CMK (cell line): ENCODE data around the gene AFF3.

ENCODE experiments used
- DNase-seq: peaks from one replicate; pipeline ENCODE4 v3.0.0-alpha.2; 2010; ENCODE audit warnings: low read depth

The AFF3 gene

DNA sequence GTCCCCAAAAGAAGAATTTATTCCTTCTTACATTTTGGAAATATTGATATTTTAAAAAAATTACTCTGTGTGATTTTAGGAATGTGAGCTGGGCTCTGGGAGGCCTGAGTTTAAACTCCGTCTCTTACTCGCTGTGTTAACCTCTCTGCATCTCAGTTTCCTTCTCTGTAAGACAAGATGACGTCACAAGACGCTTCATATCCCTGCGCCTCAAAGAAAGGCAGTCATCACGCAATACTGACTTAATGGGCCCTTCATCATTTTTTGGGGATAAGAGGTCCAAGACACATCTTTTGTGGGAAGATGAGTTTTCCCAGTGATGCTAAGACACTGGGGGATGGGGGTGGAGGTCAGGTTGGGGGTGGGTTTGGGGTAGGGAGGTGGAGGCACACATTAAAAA lies 320.4 kb downstream of the AFF3 start:
- DNase-seq, result no peak

DNA sequence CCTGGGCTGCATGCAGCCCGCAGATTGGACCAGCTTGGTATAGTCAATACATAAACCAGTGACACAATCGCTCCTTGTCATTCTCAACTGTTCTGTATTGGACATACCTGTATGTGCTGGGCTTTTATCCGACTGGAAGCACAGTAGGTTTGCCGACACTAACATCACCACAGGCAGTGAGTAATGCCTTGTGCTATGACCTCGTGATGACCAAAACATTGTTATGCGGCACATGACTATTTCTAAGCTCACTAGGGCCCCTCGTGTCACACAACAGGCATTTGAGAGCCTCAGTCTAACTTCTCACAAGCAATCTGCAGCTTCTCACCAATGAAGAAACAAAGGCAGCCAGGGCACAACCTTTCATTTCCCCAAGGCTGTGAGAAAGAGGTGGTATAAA lies 320.8 kb downstream of the AFF3 start:
- no peak for DNase-seq

DNA sequence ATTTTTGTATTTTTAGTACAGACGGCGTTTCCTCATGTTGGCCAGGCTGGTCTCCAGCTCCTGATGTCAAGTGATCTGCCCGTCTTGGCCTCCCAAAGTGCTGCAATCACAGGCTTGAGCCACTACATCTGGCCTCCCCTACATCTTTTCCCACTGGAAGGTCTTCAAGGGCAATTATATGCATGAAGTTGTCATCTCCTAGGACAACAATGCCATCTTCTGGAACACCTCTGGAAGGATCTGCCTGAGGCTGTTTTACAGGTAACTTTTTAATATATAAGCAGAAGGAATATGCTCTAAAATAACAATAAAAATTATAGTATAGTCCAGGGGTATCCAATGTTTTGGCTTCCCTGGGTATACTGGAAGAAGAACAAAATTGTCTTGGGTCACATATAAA lies 321.4 kb downstream of the AFF3 start:
- DNase-seq, result no peak

DNA sequence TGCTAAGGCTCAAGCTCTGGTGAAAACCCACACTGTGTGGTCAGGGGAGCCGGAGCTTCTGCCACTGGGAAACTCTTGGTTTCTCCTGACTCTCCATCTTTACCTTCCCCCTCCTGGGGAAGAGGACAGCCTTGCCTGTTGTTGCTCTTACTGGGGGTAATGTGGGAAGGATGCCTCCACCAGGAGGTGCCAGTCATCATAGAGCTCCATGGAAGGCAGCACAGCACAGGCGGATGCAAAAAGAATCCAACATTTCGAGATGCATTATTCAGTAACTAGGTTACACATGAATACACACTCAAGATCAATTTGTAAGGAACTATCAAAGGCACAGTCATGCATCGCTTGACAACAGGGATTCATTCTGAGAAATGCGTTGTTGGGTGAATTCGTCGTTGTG lies 322.6 kb downstream of the AFF3 start:
- DNase-seq, result no peak

DNA sequence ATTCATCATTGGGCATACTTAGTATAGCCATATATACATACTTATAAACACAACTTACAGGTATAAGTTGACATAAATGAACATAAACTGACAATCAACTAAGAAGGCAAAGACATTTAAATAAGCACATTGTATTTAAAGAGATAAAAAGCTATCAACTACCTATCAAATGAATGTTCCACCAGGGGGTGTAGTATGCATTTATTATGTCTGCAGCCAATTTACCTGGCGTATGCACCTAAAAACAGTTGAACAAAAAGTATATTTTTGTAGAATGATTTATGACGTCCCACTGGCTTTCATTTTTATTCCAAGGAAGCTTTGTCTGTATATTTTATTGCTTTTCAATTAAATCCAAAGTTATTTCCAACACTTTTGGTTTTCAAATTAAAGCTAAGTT lies 323.5 kb downstream of the AFF3 start:
- DNase-seq, result no peak

DNA sequence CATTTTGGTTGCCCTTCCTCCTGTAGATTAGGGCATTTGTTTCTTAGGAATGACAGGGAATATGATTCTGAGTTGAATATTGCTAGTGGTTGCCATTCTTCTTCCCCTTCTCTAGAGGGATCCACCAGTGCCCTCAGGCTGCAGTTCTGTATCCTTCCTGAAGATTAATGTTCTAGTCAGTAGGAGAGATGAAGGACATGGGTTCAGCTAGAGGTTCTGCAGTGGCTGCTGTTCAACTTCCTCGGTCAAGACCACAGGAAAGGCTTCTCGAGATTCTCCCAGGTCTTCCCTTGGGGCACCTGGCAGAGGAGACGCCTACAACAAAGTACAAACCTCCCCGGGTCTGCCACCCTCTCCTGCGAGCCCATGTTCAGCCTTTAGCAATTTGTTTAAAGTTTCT lies 325.5 kb downstream of the AFF3 start:
- no peak for DNase-seq

DNA sequence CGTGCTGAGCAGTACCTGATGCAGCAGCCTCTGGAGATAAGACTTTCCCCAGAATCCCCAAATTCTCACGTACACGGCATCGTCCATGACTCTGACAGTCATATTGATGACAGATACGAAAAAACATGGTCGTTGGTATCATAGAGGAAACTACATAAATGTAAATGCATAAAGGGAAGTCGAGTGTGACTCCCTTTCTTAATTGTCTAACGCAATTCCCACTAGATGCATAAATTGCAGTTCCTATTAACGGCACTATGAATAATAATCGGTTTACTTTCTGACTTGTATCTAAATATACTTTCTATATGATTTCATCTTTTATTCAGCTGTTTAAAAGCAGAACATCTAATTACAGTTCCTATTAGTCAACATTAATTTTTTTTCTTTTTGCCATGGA lies 330.0 kb downstream of the AFF3 start:
- DNase-seq, result no peak

DNA sequence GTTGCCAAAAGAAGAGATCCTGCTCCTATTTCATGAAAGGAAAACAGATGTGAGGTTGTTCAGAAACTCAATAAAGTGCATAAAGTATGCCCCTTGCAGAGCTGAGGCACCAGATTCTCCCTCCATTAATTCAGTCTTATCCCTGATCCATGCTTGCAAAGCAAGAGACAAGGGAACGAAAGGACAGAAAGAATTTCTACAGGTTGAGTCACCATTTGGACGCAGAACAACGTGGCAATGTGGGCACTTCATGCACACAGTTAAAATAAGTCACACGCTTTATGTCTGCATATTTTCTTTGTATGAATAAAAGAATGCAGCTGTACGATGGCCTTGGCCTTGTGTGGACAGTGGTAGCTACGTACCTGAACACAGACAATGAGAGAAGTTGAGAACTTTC lies 330.8 kb downstream of the AFF3 start:
- DNase-seq, result no peak

DNA sequence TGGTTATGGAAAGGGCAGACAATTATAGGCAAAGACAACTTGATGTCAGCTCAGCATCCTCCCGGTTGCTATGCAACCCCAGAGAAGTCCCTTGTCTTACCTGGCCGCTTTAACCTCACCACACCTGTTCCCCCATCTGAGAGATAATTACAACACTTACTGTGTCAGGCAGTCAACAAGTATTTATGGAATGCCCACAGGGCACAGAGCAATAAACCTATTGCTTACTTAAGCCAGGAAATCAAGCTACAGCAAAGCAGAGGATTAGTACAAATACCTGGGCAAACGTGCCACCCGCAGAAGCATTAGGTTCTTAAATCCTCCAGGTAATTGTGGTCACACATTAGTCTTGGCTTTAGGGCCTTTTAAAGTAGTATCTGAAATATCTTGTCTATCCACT lies 332.2 kb downstream of the AFF3 start:
- no peak for DNase-seq

DNA sequence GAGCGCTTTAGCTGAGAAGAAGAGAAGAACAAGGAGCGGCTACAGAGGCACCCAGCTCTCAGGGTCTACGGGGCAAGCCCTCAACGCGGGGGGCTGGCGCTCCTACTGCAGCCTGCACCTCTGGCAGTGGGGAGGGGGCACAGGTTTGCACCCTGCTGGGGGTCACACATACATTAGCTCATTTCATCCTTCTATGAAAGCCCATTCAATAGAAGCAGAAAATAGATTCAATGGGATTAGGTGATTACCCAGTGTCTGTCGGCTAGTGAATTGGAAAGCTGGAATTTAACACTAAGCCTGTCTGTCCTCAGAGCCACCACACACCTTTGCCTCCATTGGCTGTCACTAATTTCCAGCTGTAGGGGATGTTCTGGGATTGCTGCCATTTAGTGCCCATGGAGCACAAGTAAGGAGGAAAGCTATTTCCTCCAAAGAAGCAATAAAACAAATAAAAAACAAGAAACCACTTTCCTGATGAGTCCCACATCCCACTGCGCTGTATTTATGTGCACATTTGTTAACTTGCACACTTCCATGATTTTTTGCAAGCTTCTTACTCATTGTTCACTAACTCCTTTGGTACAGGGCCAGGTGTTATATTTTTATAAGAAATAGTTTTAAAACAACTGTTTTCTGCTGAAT lies 333.0 kb downstream of the AFF3 start:
- no peak for DNase-seq

DNA sequence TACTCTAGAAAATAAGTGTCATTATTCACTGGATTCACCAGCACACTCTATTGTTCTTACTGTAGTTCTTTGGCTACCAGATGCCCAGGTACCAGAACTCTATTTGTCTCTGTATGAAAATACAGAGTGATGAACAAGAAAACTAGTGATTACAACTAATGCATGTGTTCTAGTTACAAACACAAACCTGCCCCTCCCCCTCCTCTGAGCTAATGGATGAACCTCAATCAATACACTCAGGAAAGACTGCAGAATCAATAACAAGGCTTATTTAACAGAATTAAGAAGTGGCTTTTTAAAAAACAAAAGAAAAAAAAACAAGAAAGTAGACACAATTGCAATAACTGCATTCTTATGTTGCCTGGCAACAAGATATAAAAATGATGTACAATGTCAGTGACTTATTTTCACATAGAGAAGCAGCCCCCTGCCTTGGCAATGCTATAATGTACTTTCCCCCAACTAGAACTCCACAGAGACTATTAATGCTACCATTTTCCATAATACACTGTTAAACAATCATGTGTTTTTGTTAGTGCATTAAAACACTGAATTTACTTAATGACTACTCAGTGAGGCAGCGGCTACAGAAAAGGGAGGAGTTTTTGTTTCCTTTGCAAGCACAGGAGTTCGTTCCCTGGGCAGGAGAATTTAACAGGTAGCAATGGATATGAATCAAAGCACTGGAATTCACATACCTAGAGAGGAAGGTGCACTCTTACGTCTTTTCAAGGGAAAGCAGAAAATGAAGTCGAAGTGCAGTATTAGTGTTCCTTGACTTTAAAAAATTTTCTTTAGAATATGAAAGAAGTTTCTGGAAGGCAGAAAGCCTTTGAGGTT lies 333.8 kb downstream of the AFF3 start:
- DNase-seq, result no peak

DNA sequence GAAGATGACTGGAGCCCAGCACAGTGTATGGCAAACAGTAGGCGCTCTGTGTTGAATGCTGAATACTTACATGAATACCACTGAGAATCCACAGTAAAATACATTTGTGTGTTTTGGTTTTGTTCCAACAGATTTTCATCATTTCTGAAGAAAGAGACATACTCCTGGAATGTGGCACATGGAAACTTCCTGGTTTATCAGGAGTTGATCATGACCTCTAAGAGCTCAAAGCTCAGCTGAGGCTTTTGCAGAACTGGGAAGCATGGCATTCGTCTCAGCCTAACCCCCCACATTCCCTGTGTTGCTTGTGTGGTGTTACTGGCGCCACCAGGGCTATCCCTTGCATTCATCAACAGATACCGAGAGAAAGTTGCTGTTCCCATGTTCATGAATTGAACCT lies 335.6 kb downstream of the AFF3 start:
- no peak for DNase-seq

DNA sequence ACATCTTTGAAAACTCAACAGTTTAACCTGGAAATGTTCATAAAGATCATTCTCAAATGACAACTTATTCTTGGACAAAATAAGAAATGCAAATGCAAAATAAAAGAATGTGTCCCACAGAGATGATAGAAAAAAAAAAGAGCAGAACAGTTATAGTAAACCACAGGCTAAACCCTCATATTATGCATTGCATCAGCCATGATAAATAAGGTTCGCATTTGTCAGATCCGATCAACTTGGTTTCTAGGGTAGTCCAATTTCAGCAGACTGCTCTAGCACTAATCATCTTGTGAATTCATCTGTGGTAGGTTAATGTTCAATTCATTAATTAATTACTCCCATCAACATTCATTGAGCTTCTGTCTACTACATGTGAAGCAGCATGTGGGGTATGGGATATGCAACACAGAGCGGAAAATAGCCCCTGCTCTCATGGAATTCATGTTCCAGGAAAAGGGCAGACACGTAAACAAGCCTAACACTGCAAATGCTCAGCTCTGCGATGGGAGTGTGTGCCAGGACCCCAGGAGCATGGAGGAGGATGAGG lies 336.4 kb downstream of the AFF3 start:
- no peak for DNase-seq

DNA sequence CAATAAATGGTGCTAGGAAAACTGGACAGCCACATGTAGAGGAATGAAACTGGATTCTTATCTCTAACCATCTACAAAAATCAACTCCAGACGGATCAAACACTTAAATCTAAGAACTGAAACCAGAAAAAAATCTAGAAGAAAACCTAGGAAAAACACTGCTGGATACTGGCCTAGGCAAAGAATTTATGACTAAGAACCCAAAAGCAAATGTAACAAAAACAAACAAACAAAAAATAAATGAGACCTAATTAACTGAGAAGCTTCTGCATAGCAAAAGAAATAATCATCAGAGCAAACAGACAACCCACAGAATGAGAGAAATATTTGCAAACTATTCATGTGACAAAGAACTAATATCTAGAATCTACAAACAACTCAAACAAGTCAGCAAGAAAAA lies 338.5 kb downstream of the AFF3 start:
- DNase-seq, result no peak

DNA sequence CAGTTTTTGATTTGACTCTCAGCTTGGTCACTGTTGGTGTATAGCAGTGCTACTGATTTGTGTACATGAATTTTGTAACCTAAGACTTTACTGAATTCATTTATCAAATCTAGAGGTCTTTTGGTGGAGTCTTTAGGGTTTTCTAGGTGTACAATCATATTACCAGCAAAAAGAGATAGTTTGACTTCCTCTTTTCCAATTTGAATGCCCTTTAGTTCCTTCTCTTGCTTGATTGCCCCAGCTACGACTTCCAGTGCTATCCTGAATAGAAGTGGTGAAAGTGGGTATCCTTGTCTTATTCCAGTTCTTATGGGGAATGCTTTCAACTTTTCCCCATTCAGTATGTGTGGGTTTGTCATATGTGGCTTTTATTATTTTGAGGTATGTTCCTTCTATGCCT lies 339.7 kb downstream of the AFF3 start:
- no peak for DNase-seq

DNA sequence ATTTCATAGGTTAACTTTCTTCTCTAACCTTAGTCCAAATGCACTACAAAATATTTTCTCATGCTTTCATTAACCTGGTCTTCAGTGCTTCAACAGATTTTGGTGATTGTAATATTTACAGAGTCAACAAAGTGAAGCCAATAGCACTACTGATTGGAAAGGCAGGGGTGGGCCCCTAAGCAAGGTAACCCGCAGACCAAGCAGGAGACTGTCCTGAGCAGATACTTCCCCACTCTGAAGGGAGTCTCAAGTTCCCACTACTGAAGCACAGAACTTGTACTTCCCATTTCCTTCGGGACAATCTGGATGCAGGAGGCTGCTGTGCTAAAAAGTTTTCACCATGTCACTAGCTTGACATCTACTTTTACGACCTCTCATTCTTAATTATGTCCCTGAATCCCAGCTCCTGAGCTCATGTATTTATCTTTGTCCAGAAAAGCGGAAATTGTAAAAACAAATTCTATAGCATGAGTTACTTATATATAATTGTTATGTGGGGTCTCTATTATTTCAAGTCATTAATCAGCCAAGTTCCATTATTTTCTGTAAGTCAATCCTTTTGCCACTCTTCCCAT lies 341.0 kb downstream of the AFF3 start:
- DNase-seq, result no peak

DNA sequence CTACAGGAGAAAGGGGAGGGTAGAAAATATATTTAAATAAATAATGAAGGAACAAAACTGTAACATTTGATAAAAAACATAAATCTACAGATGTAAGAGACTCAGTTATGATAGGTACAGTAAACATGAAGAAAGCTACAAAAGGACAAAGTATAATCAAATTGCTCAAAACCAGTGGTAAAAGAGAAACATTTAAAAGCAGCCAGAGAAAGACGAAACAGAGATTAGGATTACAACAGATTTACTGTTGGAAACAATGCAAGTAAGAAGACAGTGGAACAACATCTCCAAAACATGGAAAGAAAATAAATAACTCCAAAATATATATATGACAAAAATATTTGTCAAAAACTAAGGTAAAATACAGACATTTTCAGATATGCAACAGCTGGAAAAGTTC lies 344.9 kb downstream of the AFF3 start:
- DNase-seq, result no peak

DNA sequence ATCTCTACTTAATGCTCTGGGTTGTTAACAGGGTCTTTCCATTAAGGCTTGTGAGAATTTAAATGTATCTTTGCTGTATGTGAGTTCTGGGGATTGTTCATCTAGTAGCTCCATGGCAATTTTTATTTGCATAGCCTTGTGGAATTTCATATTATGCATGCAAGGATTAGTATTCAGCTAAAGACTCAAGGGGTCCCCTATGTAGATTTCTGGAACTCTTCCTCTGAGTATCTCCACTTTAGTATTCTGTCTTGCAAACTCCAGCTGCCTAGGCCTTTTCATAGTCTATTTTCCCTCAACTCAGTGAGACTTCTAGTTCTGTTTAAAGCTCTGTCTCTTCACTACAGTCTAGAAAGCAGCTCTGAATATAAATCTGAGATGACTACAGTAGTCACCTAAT lies 348.0 kb downstream of the AFF3 start:
- no peak for DNase-seq

DNA sequence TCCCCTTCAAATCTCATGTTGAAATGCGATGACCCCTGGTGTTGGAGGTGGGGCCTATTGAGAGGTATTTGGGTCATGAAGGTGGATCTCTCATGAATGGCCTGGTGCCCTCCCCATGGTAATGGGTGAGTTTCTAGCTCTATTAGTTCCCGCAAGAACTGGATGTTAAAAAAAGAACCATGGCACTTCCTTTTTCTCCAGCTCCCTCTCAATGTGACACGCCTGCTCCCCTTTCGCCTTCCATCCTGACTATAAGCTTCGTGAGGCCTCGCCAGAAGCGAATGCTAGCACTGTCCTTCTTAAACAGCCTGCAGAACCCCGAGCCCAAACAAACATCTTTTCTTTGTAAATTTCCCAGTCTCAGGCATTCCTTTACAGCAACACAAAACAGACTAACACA lies 349.4 kb downstream of the AFF3 start:
- DNase-seq, result no peak

DNA sequence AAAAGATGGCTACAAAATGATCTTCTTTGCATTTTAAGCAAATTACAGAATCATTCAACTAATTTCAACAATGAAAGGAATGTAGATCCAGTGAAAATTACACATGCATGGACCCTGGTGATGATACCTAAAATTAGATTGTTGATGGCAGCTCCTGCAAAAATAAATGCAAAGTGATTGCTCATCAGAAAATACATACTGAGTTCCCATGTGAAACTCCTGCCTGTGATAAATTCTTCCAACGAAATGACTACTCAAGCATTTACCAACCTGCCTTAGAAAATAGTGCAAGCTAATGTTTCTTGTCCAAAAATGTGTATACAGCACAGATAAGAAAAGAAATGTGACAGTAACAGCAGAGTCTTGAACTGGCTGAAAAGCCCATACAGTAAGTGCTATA lies 352.5 kb downstream of the AFF3 start:
- DNase-seq, result no peak

DNA sequence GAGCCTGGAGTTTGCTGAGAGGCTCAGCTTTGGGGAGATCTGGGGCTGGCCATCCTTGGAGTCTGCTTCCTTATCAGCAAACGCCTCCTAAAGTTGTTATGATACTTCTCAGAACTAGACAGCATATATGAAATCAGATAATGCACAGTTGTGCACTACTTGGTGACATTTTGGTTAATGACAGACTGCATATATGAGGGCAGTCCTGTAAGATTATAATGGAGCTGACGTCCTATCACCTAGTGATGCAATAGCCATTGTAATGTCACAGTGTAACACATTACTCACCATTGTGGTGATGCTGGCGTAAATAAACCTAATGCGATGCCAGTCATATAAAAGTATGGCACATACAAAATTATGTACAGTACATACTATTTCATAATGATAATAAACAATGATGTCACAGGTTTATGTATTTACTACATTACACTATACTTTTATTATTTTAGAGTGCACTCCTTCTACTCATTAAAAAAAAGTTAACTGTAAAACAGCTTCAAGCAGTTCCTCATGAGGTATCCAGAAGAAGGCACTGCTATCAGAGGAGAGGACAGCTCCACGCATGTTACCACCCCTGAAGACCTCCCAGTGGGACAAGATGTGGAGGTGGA lies 354.5 kb downstream of the AFF3 start:
- no peak for DNase-seq

DNA sequence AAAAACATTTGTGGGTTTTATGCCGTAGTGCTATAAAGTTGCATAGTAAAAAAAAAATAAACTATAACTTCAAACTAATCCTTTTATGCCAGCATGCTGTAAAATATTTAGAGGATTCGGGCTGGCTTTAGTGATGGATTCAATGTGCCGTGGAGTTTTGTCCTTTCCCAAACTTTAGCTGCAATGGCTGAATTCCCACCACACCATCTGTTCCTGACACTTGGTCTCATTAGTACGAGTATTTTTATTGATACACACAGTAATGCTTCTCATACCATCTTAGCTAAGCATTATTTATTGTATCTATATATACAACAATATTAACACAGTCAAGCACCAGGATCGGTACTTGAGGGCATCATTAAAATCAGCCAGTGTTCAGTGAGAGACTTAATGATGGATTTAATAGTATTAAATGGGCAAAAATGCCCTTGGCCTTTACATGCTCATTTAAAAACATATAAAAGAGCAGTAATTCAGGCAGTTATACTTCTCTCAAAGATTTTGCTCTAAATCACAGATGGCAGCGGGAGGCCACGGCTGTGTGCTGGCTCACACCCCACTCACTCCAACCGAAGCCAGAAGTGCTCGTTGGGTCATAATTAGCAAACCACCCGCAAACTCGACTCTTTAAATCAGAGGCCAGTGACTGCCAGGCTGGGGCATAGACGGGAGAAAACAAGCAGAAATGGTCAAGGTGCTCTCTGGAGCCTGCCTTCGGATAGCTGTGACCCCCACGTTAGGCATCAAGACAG lies 355.6 kb downstream of the AFF3 start:
- DNase-seq, result no peak
